ENCODE measurements around the gene CTAGE4.
"Not testable (repeated sequence)": the region's sequence is repeated elsewhere in the genome, so short reads cannot be mapped to it uniquely, and the experiment has no call there.

Gene CTAGE4, protein sequence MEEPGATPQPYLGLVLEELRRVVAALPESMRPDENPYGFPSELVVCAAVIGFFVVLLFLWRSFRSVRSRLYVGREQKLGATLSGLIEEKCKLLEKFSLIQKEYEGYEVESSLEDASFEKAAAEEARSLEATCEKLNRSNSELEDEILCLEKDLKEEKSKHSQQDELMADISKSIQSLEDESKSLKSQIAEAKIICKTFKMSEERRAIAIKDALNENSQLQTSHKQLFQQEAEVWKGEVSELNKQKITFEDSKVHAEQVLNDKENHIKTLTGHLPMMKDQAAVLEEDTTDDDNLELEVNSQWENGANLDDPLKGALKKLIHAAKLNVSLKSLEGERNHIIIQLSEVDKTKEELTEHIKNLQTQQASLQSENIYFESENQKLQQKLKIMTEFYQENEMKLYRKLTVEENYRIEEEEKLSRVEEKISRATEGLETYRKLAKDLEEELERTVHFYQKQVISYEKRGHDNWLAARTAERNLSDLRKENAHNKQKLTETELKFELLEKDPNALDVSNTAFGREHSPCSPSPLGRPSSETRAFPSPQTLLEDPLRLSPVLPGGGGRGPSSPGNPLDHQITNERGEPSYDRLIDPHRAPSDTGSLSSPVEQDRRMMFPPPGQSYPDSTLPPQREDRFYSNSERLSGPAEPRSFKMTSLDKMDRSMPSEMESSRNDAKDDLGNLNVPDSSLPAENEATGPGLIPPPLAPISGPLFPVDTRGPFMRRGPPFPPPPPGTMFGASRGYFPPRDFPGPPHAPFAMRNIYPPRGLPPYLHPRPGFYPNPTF

DNA sequence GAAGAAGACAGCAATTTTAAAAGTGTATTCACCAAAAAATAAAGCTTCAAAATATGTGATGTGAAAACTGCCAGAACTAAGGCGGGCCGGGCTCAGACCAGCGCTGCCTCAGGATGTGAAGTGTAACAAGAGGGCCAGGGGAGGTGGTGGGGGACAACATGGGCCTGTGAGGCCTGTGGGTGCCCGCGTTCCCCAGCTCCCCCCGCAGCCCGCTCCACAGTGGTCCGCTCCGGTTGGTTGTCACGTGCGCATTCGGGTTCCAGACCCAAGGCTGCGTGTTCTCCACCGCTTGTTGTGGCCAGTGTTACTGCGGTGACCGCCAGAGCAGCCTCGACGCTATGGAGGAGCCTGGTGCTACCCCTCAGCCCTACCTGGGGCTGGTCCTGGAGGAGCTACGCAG, at the start of gene CTAGE4:
CTAGE4 (plus strand) TSS at position 301 of the 400 bp plus-strand sequence; CDS start at position 339, 38 bp downstream.
- not testable (repeated sequence) for FAIRE-seq; DNase-seq (ENCODE audit: insufficient read length, low spot score)

DNA sequence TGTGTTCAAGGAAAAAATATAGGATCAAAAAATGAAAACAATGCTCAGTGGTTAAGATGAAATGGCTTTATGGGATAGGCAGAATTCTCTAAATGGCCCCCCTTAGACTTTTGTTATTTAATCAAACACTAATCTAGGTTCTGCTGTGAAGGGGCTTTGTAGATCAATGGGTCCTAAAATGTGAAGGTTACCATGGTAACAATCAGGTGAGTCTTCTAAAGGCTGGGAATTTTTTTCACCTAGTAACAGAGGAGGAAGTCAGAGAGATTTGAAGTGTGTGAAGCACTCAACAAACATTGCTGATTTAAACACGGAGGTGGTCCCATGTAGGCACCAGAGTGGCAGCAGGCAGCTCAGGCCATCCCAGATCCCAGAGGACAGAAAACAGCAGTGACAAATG, 49.1 kb upstream of the CTAGE4 start:
- FAIRE-seq = no peak
- no peak for TF ChIP-seq POLR2A (IDR thresholded peaks at IDR 0.05; ENCODE audit: low read depth, low read length)
- no peak for DNase-seq (ENCODE audit: insufficient read length, low spot score)

DNA sequence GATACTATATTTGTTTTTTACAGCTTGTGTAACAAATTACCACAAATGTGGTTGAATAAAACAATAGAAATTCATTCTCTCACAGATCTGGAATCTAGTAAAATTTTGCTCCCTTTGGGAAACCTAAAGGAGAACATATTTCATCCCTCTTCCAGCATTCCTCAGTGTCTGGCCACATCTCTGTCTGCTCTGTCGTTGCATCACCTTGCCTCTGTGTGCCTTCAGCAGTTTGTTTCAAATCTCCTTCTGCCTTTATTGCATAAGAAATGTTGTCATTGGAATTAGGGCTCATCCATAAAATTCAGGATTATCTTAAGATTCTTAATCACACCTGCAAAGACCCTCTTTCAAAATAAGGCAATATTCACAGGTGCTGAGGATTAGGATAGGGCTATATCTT, 45.8 kb upstream of the CTAGE4 start:
- FAIRE-seq = no peak
- TF ChIP-seq POLR2A (IDR thresholded peaks at IDR 0.05; ENCODE audit: low read depth, low read length) = no peak
- DNase-seq (ENCODE audit: insufficient read length, low spot score) = no peak

DNA sequence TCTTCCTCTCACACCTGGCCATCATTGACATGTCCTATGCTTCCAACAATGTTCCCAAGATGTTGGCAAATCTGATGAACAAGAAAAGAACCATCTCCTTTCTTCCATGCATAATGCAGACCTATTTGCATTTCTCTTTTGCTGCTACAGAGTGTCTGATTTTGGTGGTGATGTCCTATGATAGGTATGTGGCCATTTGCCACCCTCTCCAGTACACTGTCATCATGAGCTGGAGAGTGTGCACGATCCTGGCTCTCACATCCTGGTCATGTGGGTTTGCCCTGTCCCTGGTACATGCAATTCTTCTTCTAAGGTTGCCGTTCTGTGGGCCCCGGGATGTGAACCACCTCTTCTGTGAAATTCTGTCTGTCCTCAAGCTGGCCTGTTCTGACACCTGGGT, 41.1 kb upstream of the CTAGE4 start:
- FAIRE-seq (no peak), DNase-seq (ENCODE audit: insufficient read length, low spot score) (no peak)
- TF ChIP-seq POLR2A (IDR thresholded peaks at IDR 0.05; ENCODE audit: low read depth, low read length) = no peak

DNA sequence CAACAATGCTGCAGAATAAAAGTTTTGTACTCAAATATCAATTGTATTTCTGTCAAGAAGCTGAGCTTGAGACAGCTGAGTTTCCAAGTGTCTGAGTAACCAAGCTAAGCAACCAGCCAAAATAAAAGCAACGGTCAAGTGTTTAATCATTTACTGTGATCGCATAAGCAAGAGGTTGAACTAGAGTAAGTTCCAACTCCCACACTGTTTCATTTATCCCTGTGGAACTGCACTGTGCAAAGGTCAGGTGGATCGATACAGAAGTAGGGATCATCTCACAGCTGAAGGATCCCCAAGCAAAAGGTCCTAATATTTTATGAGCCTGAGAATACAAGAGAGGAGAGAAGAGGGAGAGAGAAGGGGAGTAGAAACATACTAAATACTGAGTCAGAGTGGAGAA, 38.8 kb upstream of the CTAGE4 start:
- DNase-seq (ENCODE audit: insufficient read length, low spot score) = no peak
- TF ChIP-seq POLR2A (IDR thresholded peaks at IDR 0.05; ENCODE audit: low read depth, low read length) = no peak
- no peak for FAIRE-seq

DNA sequence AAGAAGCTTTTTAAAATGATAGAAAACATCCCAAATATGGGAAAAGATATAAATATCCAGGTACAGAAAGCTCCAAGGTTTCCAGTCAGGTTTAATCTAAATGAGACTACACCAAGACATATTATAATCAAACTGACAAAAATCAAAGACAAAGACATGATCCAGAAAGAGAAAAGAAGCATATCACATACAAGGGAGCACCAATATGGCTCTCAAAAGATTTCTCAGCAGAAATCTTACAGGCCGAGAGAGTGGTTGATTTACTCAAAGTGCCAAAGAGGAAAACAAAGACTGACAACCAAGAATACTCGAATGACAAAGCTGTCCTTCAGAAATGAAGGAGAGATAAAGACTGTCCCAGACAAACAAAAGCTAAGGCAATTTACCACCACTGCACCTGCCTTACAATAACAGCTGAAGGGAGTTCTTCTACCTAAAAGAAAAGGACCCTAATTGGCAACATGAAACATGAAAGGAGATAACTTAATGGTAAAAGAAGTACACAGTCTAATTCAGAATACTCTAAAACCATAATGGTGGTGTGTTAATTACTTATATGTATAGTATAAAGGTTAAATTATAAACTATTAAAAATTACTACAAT, 34.9 kb upstream of the CTAGE4 start:
- no peak for TF ChIP-seq POLR2A (IDR thresholded peaks at IDR 0.05; ENCODE audit: low read depth, low read length)
- FAIRE-seq = no peak
- DNase-seq (ENCODE audit: insufficient read length, low spot score) = no peak

DNA sequence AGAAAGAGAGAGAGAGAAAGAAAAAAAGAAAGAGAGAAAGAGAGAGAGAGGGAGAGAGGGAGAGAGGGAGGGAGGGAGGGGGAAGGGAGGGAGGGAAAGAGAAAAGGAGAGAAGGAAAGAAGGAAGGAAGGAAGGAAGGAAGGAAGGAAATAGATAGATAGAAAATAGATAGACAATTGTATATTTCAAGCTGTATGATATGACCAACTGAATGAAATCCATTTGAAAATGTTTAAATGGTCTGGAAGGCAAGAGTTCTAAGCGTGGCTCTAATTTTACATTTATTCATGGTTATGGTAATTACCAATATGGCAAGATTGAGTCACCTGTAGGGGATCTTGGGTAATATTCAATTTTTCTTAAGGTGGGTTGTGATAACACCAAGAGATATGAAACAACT, 24.4 kb upstream of the CTAGE4 start:
- FAIRE-seq (no peak), DNase-seq (ENCODE audit: insufficient read length, low spot score) (no peak)
- TF ChIP-seq POLR2A (IDR thresholded peaks at IDR 0.05; ENCODE audit: low read depth, low read length) = no peak

DNA sequence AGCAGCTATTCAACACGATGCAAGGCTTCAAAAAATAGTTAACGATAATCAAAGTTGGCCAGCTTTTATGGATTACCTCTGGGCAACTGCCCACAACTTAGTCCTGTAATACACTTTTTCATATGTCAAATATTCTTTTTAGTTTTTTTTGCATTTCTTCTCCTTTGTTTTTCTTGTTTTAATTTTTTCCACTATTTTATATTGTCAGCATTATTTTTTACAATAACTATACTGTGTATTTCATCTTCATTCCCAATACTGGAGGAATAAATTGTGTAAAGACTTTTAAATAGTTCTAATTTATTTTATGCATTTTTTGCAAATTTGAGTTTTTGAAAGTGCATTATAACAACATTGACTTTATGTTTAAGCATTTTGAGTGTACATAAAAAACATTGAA, 18.5 kb upstream of the CTAGE4 start:
- TF ChIP-seq POLR2A (IDR thresholded peaks at IDR 0.05; ENCODE audit: low read depth, low read length) = no peak
- no peak for FAIRE-seq
- no peak for DNase-seq (ENCODE audit: insufficient read length, low spot score)

DNA sequence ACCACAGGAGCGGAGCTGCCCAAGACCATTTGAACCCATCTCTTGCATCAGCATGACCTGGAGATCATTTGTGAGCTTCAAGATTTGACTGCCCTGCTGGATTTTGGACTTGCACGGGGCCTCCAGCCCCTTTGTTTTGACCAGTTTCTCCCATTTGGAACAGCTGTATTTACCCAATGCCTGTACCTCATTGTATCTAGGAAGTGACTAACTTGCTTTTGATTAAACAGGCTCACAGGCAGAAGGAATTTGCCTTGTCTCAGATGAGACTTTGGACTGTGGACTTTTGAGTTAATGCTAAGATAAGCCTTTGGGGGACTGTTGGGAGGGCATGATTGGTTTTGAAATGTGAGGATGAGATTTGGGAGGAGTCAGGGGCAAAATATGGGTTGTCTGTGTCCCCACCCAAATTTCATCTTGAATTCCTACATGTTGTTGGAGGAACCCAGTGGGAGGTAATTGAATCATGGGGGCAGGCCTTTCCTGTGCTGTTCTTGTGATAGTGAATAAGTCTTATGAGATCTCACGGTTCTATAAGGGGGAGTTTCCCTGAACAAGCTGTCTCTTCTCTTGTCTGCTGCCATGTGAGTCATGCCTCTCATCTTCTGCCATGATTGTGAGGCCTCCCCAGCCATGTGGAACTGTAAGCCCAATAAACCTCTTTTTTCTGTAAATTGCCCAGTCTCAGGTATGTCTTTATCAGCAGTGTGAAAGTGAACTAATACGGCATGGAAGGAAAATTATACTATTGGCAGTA, 11.5 kb upstream of the CTAGE4 start:
- not testable (repeated sequence) for DNase-seq (ENCODE audit: insufficient read length, low spot score); FAIRE-seq

DNA sequence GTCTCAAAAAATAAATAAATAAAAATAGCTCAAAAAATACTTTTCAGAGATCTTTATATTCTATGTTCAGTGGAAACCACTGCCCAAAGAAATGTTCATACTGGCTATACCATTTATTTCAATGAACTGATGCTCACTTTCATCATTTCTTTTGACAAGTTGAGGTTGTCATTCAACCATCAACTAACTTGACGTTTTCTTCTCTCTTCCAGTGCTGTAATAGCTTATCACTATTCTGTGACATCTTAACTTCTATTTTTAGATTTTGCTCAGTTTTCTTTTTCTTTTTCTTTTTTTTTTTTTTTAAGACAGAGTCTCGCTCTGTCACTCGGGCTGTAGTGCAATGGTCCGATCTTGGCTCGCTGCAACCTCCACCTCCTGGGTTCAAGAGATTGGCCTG, 8.7 kb upstream of the CTAGE4 start:
- DNase-seq (ENCODE audit: insufficient read length, low spot score) (no peak), FAIRE-seq (no peak)
- TF ChIP-seq POLR2A (IDR thresholded peaks at IDR 0.05; ENCODE audit: low read depth, low read length) = no peak

DNA sequence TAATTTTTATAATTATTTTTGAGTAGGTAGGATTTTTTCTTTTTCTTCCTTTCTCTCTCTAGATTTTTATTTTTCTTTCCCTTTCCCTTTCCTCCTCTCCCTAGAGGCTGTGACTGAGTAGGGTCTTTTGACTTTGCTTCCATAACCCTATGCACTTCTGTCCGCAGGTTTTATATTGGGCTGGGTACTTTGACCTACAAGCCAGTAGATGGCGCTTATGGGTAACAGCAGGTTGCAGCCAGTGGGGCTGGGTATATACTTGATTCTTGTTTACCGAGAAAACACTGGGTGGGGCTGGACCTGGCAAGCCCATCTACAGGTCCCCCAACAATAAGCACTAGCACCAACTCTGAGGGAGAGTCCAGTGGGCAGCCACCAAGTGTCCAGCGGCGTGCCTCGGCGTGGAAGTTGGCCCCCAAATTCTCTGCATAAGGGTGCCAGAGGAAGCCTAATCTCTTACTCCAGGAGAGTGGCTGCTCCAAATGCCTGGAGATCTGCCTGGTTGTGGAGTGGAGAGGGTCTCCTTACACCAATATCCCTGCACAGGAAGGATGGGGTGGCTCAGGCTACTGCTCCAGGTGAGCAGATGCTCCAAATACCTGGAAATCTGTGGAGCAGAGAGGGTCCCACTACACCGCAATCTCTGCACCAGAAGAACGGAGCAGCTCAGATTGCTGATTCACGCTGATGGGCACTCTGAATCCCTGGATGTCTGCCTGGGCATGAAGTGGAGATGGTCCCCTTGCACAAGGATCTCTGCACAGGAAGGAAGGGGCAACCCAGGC, 4.7 kb upstream of the CTAGE4 start:
- peak; percentile 72 for FAIRE-seq
- not testable (repeated sequence) for DNase-seq (ENCODE audit: insufficient read length, low spot score)

DNA sequence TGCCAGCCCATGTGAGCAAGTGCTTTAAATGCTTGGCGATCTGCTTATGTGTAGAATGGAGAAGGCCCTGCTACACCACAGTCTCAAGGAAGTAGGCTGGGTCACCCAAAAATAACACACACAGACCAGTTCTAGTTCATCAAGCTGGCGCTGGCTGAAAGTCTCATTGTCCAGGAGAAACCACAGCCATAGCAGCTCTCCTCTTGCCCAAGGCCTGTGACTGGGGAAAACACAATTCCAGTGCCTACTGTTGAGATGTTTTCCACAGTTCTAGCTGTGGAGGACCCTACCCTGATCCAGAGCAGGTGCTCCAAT, 4.1 kb upstream of the CTAGE4 start:
- FAIRE-seq = peak; percentile 53
- DNase-seq (ENCODE audit: insufficient read length, low spot score) = not testable (repeated sequence)

DNA sequence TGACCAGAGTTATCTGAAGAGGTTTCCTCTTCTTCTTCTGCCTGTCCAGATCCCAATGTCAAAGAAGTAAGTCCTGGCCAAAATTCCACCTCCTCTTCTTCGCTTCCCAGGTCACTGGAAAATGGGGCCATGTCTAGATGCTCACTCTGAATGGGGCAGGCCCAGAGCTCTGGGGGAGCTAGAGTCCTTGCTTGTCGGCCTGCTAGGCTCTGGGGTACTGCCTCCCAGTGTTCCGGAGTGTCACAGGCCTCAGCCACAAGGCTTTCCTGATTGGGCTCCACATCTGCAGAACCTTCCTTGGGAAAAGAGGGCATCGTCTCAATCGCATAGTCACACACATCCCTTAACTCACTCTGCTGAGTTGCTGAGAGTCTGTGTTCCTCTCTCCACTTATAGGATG, 4.6 kb downstream of the CTAGE4 start:
- not testable (repeated sequence) for FAIRE-seq

DNA sequence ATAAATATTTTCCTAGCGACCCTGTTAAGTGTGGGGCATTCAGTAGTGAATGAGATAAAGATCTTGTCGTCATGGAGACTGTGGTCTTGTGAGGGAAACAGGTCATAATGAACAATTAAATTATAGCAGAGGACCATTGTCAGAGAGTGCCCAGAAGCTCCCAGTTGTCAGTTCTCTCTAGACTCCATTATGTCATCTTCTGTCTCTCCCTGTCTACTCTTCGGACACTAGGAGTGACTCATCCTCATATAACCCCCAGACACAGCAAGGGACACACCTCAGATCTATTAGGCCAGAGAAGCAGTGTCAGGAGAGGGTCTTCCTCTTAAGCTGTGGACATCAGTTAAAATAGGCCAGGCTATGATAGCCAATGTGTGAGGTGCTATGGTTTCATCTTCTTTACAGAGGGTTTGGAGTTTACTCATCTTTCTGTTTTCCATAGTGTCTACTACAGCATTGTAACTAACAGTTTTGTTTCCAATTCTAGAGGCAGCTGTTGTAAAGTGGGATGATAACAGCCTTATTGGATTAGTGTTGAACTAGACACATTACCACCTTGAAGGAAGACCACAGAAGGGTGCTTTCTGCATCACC, 5.4 kb downstream of the CTAGE4 start:
- FAIRE-seq; DNase-seq (ENCODE audit: insufficient read length, low spot score): not testable (repeated sequence)

More for the DNA sequence above, 4.6 kb downstream of the CTAGE4 start:
- DNase-seq (ENCODE audit: insufficient read length, low spot score) = not testable (repeated sequence)

DNA sequence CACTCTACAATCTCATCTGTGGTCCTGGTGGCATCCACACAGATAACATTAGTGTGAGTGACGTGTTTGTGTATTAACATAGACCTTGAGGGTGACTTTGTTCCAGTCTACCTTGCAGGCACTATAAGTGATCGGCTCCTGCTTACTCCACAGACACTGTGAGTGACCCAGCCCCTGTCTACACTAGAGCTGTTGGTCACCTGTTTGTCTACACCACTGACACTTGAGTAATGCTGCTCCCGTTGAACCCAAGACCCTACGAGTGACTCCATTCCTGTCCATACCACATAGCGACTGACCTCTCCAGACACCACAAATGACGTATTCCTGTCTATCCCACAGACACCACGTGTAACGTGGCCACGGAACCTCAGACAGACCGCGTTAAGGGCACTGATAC, 10.5 kb downstream of the CTAGE4 start:
- FAIRE-seq; DNase-seq (ENCODE audit: insufficient read length, low spot score): not testable (repeated sequence)

DNA sequence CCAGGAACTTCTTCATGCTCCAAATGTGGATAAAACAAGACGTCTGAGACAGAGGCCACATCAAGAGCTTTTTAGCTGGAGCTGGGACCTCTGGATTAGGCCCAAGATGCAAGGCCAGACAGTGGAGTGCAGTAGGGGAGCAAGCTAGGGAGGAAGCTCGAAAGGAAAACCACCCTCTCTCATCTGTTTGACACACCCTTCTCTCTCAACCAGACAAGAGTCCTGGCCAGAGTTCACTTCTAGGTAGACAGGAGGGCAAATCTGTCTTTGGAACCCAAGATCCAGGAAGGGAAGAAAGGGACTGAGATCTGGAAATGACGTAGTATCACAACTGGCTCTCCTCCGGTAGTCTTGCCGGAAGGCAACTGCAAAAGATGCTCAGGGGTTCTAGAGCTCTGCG, 11.2 kb downstream of the CTAGE4 start:
- DNase-seq (ENCODE audit: insufficient read length, low spot score); FAIRE-seq: not testable (repeated sequence)

DNA sequence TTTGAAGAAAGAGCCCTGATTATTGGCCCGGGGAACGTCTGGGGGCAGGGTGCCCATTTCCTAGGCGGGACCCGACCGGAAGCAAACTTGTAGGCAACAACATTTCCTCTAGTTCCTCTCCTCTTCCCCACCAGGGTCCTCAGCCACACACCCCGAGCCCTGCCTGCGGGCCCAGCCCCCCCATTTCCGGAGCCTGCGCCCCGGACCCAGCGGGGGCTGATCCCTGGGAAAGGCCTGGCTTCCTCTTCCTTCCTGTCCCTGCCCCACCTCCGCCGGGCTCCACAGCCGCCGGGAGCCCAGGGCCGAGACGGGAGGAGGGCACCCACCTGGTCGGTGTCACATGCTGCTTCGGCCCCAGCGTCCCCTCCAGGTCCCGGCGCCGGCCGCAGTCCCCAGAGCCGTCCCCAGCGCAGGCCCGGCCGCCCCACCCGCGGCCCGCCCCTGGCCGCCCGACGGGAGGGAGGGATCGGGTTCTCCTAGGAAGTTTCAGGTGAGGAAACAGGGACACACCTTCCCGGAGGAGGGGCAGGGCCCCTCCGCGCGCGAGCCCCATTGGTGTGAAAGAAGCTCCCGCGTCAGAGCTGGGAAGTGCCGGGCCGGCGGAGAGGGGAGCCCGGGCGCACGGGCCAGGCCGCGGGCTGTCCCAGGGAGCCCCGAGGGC, 12.1 kb downstream of the CTAGE4 start, which contains the start of gene ARHGEF35:
ARHGEF35 (minus strand) TSS at position 622 of the 661 bp plus-strand sequence. CDS start 7,450 bp downstream, outside the sequence.
- DNase-seq (ENCODE audit: insufficient read length, low spot score); FAIRE-seq: not testable (repeated sequence)

DNA sequence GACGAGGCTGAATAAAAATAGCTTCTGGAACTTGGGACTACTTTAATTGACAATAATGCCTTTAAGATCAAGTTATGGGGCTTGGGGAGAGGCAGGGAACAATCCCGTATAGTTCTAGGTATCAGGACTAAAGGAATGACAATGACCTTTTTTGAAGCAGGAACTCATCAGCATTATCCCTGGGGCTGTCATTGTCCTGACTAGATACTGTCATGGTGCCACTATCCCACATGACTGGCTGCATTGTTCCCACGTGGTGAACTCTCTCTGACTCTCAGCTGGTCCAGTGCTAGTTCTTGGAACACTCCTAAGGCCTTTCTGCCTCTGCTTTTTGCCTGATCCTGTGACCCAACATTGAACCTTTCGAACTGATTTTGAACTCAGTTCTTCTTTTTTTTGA, 15.7 kb downstream of the CTAGE4 start:
- DNase-seq (ENCODE audit: insufficient read length, low spot score); FAIRE-seq: not testable (repeated sequence)
